ENCODE data around the gene ARID1B.

- TF ChIP-seq CTCF (IDR thresholded peaks at IDR 0.05) (no peak), POLR2A (IDR thresholded peaks at IDR 0.05) (no peak)
Observed at GRCh38 chr6:157172830-157173536, 395.8 kb downstream of the ARID1B start.

Data from adrenal gland (tissue), 5 donors.